ENCODE measurements around the gene ATP6V1F.

Gene ATP6V1F

GRCh38 chr7:128848289-128849155 lies 14.1 kb upstream of the ATP6V1F start:
- DNase-seq (ENCODE audit: low read depth in 2 of 2) = no peak

GRCh38 chr7:128849156-128849515 lies 13.5 kb upstream of the ATP6V1F start:
- no peak for DNase-seq (ENCODE audit: low read depth in 2 of 2)

- no peak for DNase-seq (ENCODE audit: low read depth in 2 of 2)
These were observed 12.7 kb upstream of the ATP6V1F start for GRCh38 chr7:128849804-128850490.

- no peak for DNase-seq (ENCODE audit: low read depth in 2 of 2)
These were observed 10.0 kb upstream of the ATP6V1F start for GRCh38 chr7:128852537-128853254.

- DNase-seq (ENCODE audit: low read depth in 2 of 2) = no peak
These were observed 8.9 kb upstream of the ATP6V1F start for GRCh38 chr7:128853799-128854198.

GRCh38 chr7:128854396-128854795 lies 8.3 kb upstream of the ATP6V1F start:
- DNase-seq (ENCODE audit: low read depth in 2 of 2) = no peak

- no peak for DNase-seq (ENCODE audit: low read depth in 2 of 2)
These were observed 7.1 kb upstream of the ATP6V1F start for GRCh38 chr7:128855559-128855958.

GRCh38 chr7:128856001-128856718 lies 6.5 kb upstream of the ATP6V1F start:
- no peak for DNase-seq (ENCODE audit: low read depth in 2 of 2)

GRCh38 chr7:128858380-128859231 lies 4.0 kb upstream of the ATP6V1F start:
- no peak for DNase-seq (ENCODE audit: low read depth in 2 of 2)

GRCh38 chr7:128859232-128860157 lies 3.2 kb upstream of the ATP6V1F start:
- no peak for DNase-seq (ENCODE audit: low read depth in 2 of 2)

GRCh38 chr7:128860158-128861073 lies 2.2 kb upstream of the ATP6V1F start:
- no peak for DNase-seq (ENCODE audit: low read depth in 2 of 2)

GRCh38 chr7:128861957-128862570 lies 592 bp upstream of the ATP6V1F start:
- no peak for DNase-seq (ENCODE audit: low read depth in 2 of 2)

GRCh38 chr7:128863433-128863989 lies 855 bp downstream of the ATP6V1F start:
- DNase-seq (ENCODE audit: low read depth in 2 of 2) = peak in 1 of 2 donors; percentile 14

- DNase-seq (ENCODE audit: low read depth in 2 of 2) = no peak
These were observed 2.6 kb downstream of the ATP6V1F start for GRCh38 chr7:128865303-128865702.

GRCh38 chr7:128865996-128866877 lies 3.6 kb downstream of the ATP6V1F start:
- no peak for DNase-seq (ENCODE audit: low read depth in 2 of 2)

- no peak for DNase-seq (ENCODE audit: low read depth in 2 of 2)
These were observed 4.6 kb downstream of the ATP6V1F start for GRCh38 chr7:128867241-128867640.
